RWPE2 (cell line): Measurements from ENCODE around the gene MKRN1.
"Not testable (repeated sequence)": the region's sequence is repeated elsewhere in the genome, so short reads cannot be mapped to it uniquely, and the experiment has no call there.

Experiments
- ATAC-seq: fragments of 200-7000 bp; cut with Tn5 transposase; 3 replicates; pipeline ENCODE4 v1.9.1; 2021; ENCODE audit warnings: low read depth
- DNase-seq: peaks from one replicate; pipeline ENCODE4 v3.0.0-alpha.2; 2020; ENCODE audit warnings: low spot score
- H3K27ac ChIP-seq: fragments of 450-650 bp; 2 replicates; pipeline ENCODE4 v1.5.1; 2017; ENCODE audit warnings: mild to moderate bottlenecking; ENCODE audit not compliant: poor library complexity, severe bottlenecking
- H3K27me3 ChIP-seq: fragments of 250-450 bp; sonication (Bioruptor Pico); 2 replicates; pipeline ENCODE4 v1.5.1; 2021; ENCODE audit warnings: mild to moderate bottlenecking, moderate library complexity; ENCODE audit not compliant: insufficient read depth, poor library complexity, severe bottlenecking
- H3K36me3 ChIP-seq: fragments of 250-450 bp; sonication (Bioruptor Pico); 2 replicates; pipeline ENCODE4 v1.5.1; 2020; ENCODE audit warnings: low read depth, mild to moderate bottlenecking, moderate library complexity
- H3K4me1 ChIP-seq: fragments of 250-450 bp; sonication (Bioruptor Pico); 2 replicates; pipeline ENCODE4 v1.5.1; 2021; ENCODE audit warnings: mild to moderate bottlenecking, moderate library complexity; ENCODE audit not compliant: insufficient read depth, poor library complexity, severe bottlenecking
- H3K4me3 ChIP-seq: fragments of 250-450 bp; sonication (Bioruptor Pico); 2 replicates; pipeline ENCODE4 v1.5.1; 2021; ENCODE audit warnings: mild to moderate bottlenecking, moderate library complexity; ENCODE audit not compliant: severe bottlenecking
- H3K9me3 ChIP-seq: fragments of 250-450 bp; sonication (Bioruptor Pico); 2 replicates; pipeline ENCODE4 v1.5.1; 2021; ENCODE audit warnings: mild to moderate bottlenecking, moderate library complexity; ENCODE audit not compliant: severe bottlenecking
- TF ChIP-seq, protein P1 (sequence below): fragments of 450-650 bp; IDR thresholded peaks from one replicate; pipeline ENCODE4 v1.5.1; 2017; ENCODE audit warnings: mild to moderate bottlenecking, moderate library complexity; ENCODE audit not compliant: poor library complexity, severe bottlenecking

The MKRN1 gene

GRCh38 chr7:140417456-140418155 lies 61.7 kb downstream of the MKRN1 start:
- Histone ChIP-seq H3K9me3 (no peaks in the 10 kb centered on the region), H3K36me3 (no peaks in the 10 kb centered on the region), H3K4me3 (no peak overlapping the region), H3K27ac (no peak overlapping the region), H3K27me3 (no peaks in the 10 kb centered on the region), H3K4me1 (no peaks in the 10 kb centered on the region)
- ATAC-seq (no peak), DNase-seq (no peak)
- TF ChIP-seq, protein P1, sequence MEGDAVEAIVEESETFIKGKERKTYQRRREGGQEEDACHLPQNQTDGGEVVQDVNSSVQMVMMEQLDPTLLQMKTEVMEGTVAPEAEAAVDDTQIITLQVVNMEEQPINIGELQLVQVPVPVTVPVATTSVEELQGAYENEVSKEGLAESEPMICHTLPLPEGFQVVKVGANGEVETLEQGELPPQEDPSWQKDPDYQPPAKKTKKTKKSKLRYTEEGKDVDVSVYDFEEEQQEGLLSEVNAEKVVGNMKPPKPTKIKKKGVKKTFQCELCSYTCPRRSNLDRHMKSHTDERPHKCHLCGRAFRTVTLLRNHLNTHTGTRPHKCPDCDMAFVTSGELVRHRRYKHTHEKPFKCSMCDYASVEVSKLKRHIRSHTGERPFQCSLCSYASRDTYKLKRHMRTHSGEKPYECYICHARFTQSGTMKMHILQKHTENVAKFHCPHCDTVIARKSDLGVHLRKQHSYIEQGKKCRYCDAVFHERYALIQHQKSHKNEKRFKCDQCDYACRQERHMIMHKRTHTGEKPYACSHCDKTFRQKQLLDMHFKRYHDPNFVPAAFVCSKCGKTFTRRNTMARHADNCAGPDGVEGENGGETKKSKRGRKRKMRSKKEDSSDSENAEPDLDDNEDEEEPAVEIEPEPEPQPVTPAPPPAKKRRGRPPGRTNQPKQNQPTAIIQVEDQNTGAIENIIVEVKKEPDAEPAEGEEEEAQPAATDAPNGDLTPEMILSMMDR = no peak

DNA sequence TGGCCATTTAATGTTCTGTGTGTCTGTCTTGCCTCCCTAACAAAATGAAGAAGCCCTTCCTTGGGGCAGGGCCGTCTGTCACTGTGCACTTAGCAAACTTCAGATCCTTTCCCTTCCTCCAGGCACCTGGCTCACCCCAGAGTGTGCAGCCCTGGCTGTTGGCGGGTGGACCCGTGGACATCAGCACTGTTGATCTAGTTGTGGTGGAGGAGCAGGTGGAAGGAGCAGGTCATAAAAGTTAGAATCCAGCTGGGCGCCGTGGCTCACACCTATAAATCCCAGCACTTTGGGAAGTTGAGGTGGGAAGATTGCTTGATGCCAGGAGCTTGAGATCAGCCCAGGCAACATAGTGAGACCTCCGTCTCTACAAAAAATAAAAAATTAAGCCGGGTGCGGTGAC lies 62.7 kb downstream of the MKRN1 start:
- H3K36me3 ChIP-seq = no peaks in the 10 kb centered on the region
- ATAC-seq (no peak), DNase-seq (no peak)
- TF ChIP-seq, protein P1 = no peak
- no peak overlapping the region for H3K4me3 ChIP-seq
- H3K9me3 ChIP-seq = no peaks in the 10 kb centered on the region
- H3K4me1 ChIP-seq = no peaks in the 10 kb centered on the region
- no peaks in the 10 kb centered on the region for H3K27me3 ChIP-seq
- no peak overlapping the region for H3K27ac ChIP-seq

DNA sequence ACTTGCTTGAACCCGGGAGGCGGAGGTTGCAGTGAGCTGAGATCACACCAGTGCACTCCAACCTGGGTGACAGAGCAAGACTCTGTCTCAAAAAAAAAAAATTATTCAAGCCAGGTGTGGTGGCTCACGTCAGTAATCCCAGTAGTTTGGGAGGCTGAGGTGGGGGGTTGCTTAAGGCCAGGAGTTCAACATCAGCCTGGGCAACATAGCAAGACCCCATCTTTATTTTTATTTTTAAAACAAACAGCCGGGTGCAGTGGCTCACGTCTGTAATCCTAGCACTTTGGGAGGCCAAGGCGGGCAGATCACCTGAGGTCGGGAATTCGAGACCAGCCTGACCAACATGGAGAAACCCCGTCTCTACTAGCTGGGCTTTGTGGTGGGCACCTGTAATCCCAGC lies 63.5 kb downstream of the MKRN1 start:
- not testable (repeated sequence) for ATAC-seq, DNase-seq, H3K27me3 ChIP-seq, H3K36me3 ChIP-seq, H3K4me3 ChIP-seq, H3K27ac ChIP-seq, H3K4me1 ChIP-seq, H3K9me3 ChIP-seq

GRCh38 chr7:140415361-140415760 lies 63.9 kb downstream of the MKRN1 start:
- Histone ChIP-seq H3K27me3 (no peaks in the 10 kb centered on the region), H3K27ac (no peak overlapping the region), H3K9me3 (no peaks in the 10 kb centered on the region), H3K4me1 (no peaks in the 10 kb centered on the region), H3K36me3 (no peaks in the 10 kb centered on the region), H3K4me3 (no peak overlapping the region)
- TF ChIP-seq, protein P1 = no peak
- DNase-seq (no peak), ATAC-seq (no peak)

DNA sequence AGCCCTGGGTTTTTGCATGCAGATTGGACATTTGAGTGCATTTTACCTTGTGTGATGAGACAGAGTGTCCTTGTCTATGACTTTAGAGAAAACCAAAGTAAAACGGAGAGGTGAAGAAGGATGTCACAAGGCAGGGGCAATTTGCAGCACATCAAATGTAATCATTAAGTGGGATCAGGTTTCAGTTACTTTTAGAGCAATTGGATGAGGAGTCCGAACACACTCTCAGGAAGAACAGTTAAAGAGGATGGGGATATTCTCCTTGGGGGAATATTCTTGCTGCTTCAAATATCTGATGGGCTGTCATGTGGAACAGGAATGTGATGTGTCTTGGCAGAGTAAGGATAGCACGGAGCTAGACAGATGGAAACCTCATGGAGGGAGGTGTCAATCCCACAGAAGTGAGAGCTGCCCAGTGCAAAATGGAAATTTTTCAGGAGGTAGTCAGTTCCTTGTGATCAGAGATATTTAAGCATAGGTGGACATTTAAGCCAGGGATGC lies 74.7 kb downstream of the MKRN1 start:
- no peaks in the 10 kb centered on the region for H3K36me3 ChIP-seq
- H3K27ac ChIP-seq = no peak overlapping the region
- DNase-seq = no peak
- H3K27me3 ChIP-seq = no peaks in the 10 kb centered on the region
- H3K4me3 ChIP-seq = no peak overlapping the region
- no peak for ATAC-seq
- TF ChIP-seq, protein P1 = no peak
- H3K4me1 ChIP-seq = no peaks in the 10 kb centered on the region
- no peaks in the 10 kb centered on the region for H3K9me3 ChIP-seq
